Parathyroid adenoma (tissue), 2 donors: ENCODE data around the gene PALLD.

Source experiments
- H2AFZ ChIP-seq: fragments of 300-600 bp; sonication (generic); one replicate; pipeline ENCODE4 v1.7.0; 2017; ENCODE audit warnings: antibody characterized with exemption, mild to moderate bottlenecking
- H3K27ac ChIP-seq: fragments of 300-600 bp; sonication (generic); one replicate; pipeline ENCODE4 v1.7.0; 2017
- H3K27me3 ChIP-seq: fragments of 300-600 bp; sonication (generic); one replicate; pipeline ENCODE4 v1.7.0; 2017; ENCODE audit warnings: low read length; ENCODE audit not compliant: control insufficient read depth, insufficient read depth
- H3K36me3 ChIP-seq: fragments of 300-600 bp; sonication (generic); one replicate; pipeline ENCODE4 v1.7.0; 2017; ENCODE audit warnings: low read length; ENCODE audit not compliant: control insufficient read depth, insufficient read depth
- H3K4me1 ChIP-seq: fragments of 300-600 bp; sonication (generic); one replicate; pipeline ENCODE4 v1.7.0; 2017; ENCODE audit warnings: control low read depth
- H3K4me2 ChIP-seq: fragments of 300-600 bp; sonication (generic); one replicate; pipeline ENCODE4 v1.7.0; 2017; ENCODE audit warnings: low read length
- H3K4me3 ChIP-seq: fragments of 300-600 bp; sonication (generic); one replicate; pipeline ENCODE4 v1.7.0; 2017; ENCODE audit warnings: low read depth, low read length
- H3K79me2 ChIP-seq: fragments of 300-600 bp; sonication (generic); one replicate; pipeline ENCODE4 v1.7.0; 2017; ENCODE audit warnings: control low read depth
- H3K9ac ChIP-seq: fragments of 300-600 bp; sonication (generic); one replicate; pipeline ENCODE4 v1.7.0; 2017; ENCODE audit warnings: mild to moderate bottlenecking
- H3K9me3 ChIP-seq: fragments of 300-600 bp; sonication (generic); one replicate; pipeline ENCODE4 v1.7.0; 2017; ENCODE audit warnings: low read length; ENCODE audit not compliant: control insufficient read depth
- CTCF ChIP-seq: fragments of 300-600 bp; sonication (generic); IDR thresholded peaks from one replicate; pipeline ENCODE4 v1.7.0; 2017; ENCODE audit warnings: antibody characterized with exemption, mild to moderate bottlenecking
- donor health status: primary hyperparathyroidism.

The PALLD gene

GRCh38 chr4:168631241-168632162 lies 134.7 kb downstream of the PALLD start:
- Histone ChIP-seq H3K79me2 (peaks cover 12% of the 10 kb centered on the region), H3K27me3 (no peaks in the 10 kb centered on the region), H3K27ac (peak overlapping the region; percentile 96), H3K4me1 (peaks cover 19% of the 10 kb centered on the region), H3K9ac (peak overlapping the region; percentile 43), H2AFZ (peak overlapping the region; percentile 58), H3K4me2 (peak overlapping the region; percentile 82), H3K9me3 (no peaks in the 10 kb centered on the region), H3K36me3 (no peaks in the 10 kb centered on the region), H3K4me3 (peak overlapping the region; percentile 78)
- TF ChIP-seq CTCF: peak; percentile 44

GRCh38 chr4:168632301-168632725 lies 135.5 kb downstream of the PALLD start:
- Histone ChIP-seq H3K27me3 (no peaks in the 10 kb centered on the region), H3K79me2 (peaks cover 12% of the 10 kb centered on the region), H3K36me3 (no peaks in the 10 kb centered on the region)

GRCh38 chr4:168633064-168633463 lies 136.2 kb downstream of the PALLD start:
- Histone ChIP-seq H3K36me3 (no peaks in the 10 kb centered on the region), H2AFZ (peak overlapping the region; percentile 15), H3K4me2 (peak overlapping the region; percentile 82), H3K9ac (no peak overlapping the region), H3K4me3 (peak overlapping the region; percentile 78), H3K79me2 (peaks cover 12% of the 10 kb centered on the region), H3K9me3 (no peaks in the 10 kb centered on the region), H3K4me1 (peaks cover 21% of the 10 kb centered on the region), H3K27me3 (no peaks in the 10 kb centered on the region), H3K27ac (peak overlapping the region; percentile 96)
- no peak for TF ChIP-seq CTCF

More at GRCh38 chr4:168632301-168632725, 135.5 kb downstream of the PALLD start:
- Histone ChIP-seq H3K9ac (peak overlapping the region; percentile 43), H3K27ac (peak overlapping the region; percentile 96), H3K4me1 (peaks cover 21% of the 10 kb centered on the region), H3K4me2 (peak overlapping the region; percentile 82), H3K9me3 (no peaks in the 10 kb centered on the region), H3K4me3 (peak overlapping the region; percentile 78), H2AFZ (no peak overlapping the region)
- no peak for TF ChIP-seq CTCF

GRCh38 chr4:168633496-168633895 lies 136.6 kb downstream of the PALLD start:
- Histone ChIP-seq H3K9me3 (no peaks in the 10 kb centered on the region), H3K79me2 (peaks cover 12% of the 10 kb centered on the region), H3K9ac (no peak overlapping the region), H3K4me1 (peaks cover 23% of the 10 kb centered on the region), H3K36me3 (no peaks in the 10 kb centered on the region), H3K27me3 (no peaks in the 10 kb centered on the region), H3K27ac (peak overlapping the region; percentile 96), H3K4me2 (peak overlapping the region; percentile 82), H3K4me3 (peak overlapping the region; percentile 78), H2AFZ (no peak overlapping the region)
- no peak for TF ChIP-seq CTCF
